Stimulated activated CD8-positive, alpha-beta memory T cell treated with anti-CD3 and anti-CD28 coated beads, Interleukin-12 subunit alpha, Interleukin-12 subunit beta, amount 100 ng/mL, for 4 hours (primary cell): ENCODE measurements around the gene HOXC4.
A peak's percentile ranks its signal among the peaks of the same experiment; 100 is the strongest.

Source experiments
- DNase-seq: peaks from one replicate; pipeline ENCODE4 v3.0.0-alpha.2; 2020; ENCODE audit warnings: low read depth

The HOXC4 gene

DNA sequence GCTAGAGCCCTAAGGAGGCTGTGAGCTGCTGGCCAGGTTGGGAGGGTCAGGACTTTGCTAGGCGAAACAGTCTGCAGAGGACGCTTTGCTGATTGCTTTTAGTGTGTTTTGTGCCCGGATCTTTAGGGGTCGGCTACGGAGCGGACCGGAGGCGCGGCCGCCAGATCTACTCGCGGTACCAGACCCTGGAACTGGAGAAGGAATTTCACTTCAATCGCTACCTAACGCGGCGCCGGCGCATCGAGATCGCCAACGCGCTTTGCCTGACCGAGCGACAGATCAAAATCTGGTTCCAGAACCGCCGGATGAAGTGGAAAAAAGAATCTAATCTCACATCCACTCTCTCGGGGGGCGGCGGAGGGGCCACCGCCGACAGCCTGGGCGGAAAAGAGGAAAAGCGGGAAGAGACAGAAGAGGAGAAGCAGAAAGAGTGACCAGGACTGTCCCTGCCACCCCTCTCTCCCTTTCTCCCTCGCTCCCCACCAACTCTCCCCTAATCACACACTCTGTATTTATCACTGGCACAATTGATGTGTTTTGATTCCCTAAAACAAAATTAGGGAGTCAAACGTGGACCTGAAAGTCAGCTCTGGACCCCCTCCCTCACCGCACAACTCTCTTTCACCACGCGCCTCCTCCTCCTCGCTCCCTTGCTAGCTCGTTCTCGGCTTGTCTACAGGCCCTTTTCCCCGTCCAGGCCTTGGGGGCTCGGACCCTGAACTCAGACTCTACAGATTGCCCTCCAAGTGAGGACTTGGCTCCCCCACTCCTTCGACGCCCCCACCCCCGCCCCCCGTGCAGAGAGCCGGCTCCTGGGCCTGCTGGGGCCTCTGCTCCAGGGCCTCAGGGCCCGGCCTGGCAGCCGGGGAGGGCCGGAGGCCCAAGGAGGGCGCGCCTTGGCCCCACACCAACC lies 23.9 kb upstream of the HOXC4 start:
- DNase-seq = no peak

DNA sequence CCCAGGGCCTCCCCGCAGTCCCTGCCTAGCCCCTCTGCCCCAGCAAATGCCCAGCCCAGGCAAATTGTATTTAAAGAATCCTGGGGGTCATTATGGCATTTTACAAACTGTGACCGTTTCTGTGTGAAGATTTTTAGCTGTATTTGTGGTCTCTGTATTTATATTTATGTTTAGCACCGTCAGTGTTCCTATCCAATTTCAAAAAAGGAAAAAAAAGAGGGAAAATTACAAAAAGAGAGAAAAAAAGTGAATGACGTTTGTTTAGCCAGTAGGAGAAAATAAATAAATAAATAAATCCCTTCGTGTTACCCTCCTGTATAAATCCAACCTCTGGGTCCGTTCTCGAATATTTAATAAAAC lies 23.2 kb upstream of the HOXC4 start:
- no peak for DNase-seq

DNA sequence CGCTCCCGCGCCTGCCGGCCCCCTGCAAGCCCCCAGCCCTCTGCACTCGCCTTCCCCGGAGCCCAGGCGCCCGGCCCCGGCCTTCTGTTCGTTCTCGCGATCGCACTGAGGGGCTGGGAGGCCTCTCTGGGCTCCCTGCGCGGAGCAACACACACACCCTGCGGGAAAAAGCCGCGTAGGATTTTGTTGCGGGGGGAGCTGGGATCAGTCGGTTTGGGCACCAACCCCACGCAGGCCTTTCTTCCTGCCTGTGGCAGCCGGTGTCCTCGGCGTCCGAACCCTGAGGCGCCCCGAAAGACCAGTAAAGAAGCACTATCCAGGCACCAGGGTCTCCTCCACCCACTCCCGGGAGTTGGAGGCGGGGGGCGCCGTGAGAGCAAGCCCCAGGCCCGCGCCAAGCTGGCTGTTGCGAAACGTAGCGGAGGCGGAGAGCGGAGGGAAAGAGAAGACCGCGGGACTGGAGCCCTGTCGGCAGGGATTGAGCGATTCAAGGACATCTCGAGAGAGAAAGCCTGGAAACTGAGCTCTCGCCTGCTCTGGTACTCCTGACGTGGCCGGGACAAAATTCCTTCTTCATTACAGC lies 22.7 kb upstream of the HOXC4 start:
- no peak for DNase-seq

DNA sequence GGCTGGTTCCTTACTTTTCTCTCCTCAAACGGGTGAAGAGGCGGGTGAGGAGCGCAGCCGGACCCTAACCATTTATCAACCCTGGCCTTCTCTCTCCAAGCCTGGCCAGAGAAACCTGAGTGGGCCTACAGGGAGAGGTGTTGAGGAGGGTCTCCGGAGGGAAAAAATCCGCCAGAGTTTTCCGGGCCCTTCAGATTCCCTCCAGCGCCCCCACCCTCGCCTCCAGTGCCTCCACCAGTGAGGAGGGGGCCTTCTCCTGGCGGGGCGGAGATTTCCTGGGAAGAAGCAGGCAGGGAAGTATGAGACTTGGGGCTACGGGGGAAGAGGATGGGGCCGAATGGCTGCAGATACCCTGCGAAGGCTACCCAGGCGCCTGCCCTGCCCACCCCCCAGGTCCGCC lies 22.2 kb upstream of the HOXC4 start:
- DNase-seq = no peak

DNA sequence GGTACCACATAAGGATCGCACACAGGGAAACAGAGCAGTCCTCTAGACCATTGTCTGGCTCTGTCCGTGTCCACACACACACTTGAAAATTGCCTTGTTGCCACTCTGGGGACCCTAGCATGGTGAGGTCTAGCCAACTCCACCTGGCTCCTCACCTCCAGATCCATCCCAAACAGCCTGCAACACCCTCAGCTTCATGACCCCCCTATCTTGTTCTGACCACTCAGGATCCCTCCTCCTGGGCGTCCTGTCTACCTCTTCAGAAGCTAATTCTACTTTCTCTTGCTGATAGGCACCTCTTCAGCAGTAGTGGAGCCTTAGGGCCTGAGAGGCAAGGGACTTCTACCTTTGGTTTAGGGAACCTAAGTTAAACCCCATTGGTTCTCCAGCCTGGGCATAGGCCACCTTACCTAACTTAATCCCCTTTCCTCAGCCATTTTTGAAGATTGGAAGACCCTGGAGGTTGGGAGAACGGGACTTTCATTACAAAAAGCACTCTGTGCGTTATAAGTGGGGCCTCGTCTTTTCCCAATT lies 21.5 kb upstream of the HOXC4 start:
- DNase-seq = no peak

DNA sequence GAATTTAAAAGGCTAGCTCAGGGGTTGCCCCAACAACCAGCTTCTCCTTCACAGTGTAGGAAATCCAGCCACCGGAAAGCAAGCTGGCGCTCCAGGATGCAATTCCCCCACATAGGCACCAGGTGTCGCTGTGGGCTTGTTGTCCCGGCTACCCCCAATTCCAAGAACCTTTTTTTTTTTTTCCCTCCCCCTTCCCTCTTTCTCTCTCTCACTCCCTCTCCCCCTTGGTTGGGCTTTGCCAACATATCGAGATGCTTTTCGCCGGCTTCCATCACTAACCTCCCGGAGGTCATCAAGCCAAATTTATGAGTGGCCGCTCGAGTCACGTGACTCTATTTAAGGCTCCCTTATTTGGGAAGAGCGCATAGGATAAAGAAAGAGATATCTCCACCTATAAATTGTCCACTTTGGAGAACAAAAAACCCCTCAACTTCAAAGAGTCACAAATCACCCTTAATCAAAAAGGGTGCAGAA lies 21.0 kb upstream of the HOXC4 start, which contains the start of gene HOXC5:
Gene HOXC5, plus strand, starts transcription at position 424 of the 474 bp plus-strand sequence. CDS start 73 bp downstream, outside the sequence.
- peak; percentile 27 for DNase-seq

DNA sequence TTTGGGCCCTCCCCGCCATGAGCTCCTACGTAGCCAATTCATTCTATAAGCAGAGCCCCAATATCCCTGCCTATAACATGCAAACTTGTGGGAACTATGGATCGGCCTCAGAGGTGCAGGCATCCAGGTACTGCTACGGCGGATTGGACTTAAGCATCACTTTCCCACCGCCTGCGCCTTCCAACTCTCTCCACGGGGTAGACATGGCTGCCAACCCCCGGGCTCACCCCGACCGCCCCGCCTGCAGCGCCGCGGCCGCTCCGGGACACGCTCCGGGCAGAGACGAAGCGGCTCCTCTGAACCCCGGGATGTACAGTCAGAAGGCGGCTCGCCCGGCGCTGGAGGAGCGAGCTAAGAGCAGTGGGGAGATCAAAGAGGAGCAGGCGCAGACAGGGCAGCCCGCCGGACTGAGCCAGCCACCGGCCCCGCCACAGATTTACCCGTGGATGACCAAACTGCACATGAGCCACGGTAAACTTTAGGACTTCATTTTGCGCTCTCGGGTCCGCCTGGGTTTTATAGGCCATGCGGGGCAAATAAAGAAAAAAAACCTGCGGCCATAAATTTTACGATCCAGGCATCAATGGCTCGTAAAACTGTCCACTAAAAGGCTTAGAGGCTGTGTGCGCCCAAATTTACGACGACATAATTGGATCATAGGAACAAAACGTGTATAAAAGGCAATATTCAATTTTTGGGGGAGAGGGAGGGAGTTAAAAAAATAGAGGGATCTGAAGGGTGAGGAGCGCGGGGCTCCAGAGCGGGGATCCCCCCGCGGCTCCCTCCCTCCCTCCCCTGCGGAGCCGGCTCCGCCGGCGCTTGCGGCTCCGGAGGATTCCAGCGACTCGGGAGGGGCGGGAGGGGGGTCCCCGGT lies 20.3 kb upstream of the HOXC4 start:
- no peak for DNase-seq

DNA sequence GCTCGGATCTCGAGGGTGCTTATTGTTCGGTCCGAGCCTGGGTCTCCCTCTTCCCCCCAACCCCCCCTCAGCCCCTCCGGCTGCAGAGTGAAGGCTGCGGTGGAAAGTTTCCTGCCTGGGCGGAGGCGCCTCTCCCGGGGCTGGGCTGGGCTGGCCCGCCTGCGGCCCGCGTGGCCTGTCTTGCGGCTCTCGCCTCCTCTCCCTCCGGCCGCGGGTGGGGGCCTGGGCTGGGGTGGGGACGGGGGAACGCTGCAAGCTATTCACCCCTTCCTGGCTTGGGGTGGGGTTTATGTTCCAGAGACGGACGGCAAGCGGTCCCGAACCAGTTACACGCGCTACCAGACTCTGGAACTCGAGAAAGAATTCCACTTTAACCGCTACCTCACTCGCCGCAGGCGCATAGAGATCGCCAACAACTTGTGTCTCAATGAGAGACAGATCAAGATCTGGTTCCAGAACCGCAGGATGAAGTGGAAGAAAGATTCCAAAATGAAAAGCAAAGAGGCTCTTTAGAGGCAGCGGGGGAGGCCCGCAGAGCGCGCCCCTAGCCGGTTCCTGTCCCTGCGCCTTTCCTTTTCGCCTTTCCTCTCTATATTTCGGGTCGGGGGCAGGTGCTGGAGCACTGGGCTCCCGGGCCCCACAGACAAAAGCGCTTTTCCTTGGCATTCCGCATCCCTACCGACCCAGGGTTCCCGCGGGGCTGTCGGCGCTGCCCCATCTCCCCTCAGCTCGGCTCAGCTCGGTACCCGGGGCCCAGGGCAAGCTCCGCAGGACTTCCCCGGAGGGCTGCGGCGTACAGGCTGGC lies 19.5 kb upstream of the HOXC4 start:
- no peak for DNase-seq

DNA sequence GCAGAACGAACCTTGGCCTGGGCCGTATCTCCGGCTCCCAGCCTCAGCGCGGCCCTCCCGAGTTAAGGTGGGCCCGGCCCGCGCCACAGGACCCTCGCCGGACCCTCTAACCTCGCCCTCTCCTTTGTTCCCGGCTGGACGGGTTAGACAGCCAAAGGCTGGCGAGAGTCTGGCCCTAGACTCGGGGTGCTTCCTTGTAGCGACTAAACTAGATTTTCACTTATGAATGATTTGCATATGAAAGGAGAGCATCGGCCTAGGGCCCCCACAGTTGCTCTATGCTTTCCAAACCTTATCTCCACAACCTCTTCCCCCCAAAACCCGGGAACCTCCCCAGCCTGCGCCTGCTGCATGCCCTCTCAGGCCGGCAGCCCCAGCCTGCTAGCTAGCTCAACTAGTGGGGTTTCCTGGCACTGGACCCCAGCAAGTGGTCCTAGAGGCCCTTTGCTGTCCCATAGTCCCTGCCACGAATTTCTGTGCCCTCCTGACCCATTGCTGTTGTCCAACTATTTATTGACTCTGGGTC lies 18.8 kb upstream of the HOXC4 start:
- no peak for DNase-seq

DNA sequence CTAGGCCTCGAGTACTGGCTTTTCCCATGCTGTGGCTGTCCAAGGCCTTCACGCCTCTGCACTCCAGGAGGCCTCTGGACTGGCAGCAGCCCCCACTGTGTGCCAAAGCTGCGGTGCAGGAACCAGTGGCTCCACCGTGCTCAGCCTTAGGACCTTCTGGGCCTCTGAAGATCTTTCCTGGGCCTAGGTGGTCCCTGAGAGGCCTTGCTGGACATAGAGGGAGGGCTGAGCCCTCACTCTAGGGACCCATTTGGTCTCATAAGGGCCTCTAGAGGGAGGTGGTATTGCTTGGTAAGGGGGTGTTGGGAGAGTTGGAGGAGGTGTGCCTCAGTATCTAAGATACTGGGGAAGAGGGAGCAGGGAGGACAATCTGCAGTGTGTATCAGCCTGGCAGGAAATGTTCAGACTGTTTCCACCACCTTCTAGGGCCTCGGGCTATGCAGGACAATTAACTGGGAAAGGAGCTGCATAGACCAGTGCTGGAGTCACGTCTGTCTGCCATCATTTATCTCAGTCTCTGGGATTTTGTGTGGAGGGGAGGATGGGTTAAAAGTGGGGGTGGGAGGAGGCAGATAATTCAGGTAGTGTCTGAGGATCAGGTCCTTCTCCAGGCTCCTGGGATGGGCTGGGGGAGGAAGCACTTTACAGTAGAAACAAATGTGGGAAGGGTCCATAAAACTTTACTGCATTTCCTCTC lies 17.9 kb upstream of the HOXC4 start:
- DNase-seq = no peak

DNA sequence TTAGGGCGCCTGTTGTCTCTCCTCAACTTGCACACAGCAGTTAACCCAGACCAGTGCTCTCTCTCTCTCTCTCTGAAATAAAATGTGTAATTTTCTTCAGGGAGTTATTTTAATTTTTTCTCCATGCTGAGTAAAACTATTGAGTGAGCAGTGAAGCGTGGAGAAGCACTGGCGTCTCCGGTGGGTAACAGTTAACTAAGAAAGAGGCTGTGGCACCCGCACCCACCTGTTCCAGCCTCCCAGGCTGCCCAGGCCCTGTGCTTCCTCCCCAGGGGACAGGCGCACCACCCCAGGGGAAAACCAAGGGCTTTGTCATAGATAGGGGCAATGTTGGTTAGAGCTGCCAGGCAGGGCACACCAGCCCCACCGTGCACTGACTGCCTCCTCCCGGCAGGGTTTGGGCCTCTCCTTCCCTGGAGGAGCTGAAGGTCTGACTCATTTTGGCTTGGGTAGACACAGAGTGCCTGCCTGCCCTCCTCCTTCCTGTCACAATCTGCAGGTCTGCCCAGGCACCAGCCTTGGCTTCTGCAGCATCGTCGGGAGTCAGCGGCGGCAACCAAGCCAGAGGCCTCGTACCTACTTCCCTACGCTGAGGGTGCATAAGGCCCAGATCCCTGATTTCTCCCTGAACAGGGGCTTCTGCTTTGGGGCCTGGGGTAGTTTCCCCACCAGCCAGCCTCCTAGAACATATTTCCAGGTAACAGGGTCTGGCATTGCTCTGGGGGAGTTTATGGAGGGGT lies 16.8 kb upstream of the HOXC4 start:
- no peak for DNase-seq

DNA sequence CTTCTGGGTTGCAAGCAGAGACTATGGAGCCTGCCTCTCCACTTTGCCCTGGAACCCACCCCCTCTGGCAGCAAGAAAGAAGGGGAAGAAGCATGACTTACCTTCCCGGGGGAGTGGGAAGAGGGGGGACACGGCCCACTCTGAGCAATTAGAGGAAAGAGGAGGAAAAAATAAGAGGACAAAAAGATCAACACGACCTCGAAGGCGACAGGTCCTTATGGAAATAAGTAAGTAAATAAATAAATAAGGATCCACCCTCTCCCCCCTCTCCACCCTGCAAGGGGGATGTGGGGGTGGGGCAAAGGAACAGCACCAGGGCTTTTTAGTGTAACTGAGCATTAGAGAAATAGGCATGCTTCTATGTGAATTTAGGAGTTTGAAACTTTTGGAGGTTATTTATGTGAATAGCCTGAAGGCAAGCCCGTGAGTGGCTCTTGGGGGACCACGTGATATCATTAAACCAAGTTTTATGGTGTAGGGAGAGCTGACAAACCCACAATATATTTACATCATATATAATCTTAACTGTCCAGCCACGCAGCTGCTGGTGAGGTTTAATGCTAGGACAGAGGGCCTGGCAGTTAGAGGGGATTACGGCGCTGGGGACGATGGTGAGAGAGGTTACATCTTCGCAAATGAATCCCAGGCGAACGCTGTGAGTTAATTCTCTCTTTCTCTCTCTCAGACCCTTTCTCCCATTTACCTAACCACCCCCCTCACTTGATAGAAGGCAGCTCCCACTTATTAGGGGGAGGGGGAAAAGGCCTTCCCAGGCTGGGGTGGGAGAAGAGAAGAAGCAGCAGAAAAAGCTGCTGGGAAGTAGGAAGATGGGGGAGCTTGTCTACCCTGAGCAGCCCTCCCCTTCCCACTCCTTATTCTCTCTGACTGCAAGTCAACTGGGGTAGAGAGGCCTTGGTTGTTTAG lies 16.0 kb upstream of the HOXC4 start:
- no peak for DNase-seq

DNA sequence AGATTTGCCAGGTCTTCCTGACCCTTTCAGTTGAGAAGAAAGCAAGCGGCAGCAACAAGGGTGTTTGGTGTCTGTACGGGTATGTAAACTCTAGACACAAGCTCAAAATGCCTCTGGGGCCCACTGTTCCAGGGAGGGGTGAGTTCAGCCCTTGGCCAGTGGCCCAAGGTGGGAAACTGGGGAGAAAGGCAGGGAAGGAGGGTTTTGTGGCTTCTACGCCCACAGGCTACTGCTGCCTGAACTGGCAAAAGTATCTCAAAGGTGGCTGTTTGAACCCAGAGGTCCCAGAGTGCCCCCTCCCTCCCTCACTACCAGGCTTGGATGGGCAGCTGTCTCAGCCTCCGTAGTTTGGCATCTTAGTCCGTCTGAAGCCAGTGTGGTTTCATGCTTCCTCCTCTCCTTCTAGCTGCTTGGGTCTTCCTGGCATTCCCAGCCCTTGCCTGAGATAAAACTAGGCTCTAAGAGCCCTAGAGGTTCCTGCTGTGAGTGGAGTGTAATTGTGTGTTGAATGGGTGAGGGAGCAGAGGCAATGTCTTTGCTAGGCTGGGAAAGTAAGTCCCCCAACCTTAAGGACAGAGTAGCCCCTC lies 15.3 kb upstream of the HOXC4 start:
- no peak for DNase-seq

DNA sequence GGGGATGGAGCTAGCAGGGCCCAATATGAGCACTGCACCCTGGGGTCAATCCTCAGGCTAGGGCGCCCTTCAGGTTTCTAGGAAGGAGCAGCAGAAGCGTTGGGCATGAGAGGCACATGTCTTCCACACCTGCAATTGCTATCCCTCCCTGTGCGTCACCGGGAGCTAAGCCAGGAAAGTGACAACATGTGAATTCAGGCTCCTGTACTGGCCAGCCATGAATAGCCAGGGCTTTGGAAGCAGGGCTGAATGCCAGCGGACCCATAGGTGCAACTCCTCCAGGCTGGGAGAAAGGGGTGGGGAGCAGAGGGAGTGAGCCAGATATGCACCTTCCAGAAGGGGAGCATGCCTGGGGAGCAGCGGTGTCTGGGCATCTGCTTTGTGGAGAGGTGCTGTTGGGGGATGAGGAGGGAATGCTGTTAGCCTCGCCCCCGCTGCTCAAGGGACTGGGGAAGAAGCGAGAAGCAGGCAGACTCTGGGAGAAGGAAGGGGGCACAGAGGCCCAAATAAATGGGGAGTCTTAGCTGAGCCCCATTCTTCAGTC lies 14.7 kb upstream of the HOXC4 start:
- no peak for DNase-seq

DNA sequence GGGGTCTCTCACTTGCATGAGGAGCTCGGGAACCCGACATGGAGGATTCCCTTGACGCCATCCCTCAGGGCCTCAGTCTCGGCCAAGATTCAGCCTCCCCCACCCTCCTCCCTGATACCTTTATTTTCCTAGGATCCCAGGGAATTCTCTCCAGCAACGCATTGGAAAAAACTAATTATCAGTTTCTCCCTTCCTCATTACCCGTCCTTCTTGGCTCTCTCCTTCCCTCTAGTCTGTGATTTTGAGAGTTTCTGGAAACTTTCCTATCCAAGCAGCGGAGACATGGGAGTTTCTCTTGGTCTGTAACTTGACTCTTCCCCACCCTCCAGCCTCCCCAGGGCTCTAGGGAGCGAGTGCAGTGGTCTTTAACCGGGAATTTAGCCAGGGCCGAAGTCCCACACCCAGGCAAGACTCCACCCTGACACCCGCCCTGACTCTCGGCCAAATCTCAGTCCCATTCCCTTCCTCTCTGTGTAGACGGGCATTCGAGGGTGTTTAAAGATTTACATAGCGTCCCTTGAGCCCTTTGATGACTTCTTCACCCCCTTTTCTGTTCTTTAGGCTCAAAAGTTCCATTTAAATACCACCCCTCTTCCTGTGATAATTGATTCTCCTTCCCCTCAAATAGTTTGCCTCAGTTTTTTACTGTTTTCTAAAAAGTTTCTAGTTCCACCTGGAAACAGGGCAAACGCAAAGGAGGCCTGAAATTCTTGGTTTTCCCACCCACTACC lies 14.1 kb upstream of the HOXC4 start:
- no peak for DNase-seq

DNA sequence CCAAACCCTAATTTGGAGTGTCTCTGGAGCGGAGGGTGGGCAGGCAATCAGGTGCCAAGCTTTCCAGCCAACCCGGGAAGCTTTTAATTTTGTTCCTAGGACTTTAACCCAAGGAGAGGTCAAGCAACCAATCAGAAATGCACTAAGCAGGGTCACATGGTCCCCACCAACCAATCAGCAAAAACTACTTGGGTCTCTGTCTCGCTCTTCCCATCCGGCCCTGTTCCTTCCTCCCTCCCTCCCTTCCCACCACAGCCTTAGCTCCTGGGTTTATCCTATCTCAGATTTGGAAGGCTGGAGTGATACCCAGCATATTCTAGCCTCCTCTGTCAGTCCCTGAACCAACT lies 13.5 kb upstream of the HOXC4 start:
- no peak for DNase-seq

DNA sequence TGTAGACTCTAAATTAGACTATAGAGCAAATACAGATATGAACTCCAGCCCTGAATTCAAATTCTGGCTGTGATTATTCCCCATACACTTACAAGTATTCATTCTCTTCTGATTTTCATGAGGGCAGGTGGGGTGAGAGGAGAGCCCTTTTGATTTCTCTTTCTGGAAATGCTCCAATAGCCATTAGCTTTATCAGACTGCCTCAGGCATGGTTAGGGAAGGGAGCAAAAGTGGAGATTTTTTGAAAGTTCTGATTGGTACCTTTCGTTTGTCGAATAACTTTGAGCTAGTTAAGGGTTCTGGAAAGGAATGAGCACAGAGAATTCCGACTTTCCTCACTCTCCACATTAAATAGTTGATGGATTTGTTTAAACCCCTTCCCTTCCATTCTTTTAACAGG lies 13.0 kb upstream of the HOXC4 start:
- no peak for DNase-seq
